SK-N-DZ (cell line): ENCODE measurements around the gene CBL.
A peak's percentile ranks its signal among the peaks of the same experiment; 100 is the strongest.

Source experiments
- DNase-seq: peaks from one replicate; pipeline ENCODE4 v3.0.0-alpha.2; 2015; ENCODE audit warnings: low spot score

Gene CBL

DNA sequence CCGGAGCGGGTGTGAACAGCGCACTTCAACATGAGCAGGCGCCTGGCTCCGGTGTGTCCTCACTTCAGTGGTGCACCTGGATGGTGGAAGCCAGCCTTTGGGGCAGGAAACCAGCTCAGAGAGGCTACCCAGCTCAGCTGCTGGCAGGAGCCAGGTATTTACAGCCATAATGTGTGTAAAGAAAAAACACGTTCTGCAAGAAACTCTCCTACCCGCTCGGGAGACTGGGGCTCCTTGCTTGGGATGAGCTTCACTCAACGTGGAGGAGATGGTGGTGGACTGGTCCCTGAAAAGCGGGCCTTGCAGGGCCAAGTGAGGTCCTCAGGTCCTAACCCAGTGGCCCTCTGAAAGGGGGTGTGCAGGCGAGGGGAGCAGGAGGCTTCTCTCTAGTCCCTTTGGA is 103.3 kb downstream of the CBL start:
- DNase-seq = no peak

DNA sequence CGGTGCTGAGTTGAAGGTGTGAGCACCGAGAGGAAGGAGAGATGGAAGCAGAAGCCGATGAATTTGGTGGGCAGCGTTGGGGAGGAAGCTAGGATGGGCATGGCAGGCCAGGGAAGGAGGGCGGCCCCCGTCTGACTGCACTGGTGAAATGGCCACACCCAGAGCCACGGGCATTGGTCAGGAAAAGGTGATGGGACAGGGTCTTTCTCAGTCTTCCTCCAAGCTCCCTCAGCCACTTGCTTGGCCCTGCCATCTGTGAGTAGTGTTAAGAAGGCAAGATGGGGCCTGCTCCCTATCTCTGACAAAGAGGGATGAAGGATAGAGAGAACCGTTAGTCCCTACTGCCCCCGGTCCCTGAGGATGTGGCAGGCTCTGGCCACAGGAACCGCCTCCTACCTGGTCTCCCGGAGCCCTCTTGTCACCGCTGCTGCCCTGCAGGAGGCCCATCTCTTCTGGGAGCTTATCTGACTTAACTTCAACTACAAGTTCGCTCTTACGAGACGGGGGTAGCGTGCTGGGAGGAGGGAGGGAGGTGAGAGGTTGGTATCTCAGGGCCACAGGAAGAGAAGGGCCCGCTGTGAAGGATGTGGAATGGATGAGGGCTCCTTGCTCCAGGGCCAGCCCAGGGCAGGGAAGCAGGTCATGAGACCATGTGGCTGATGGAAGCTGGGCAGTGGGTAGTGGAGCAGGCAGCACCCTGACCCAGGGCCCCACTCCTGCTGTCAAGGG is 104.0 kb downstream of the CBL start:
- no peak for DNase-seq

DNA sequence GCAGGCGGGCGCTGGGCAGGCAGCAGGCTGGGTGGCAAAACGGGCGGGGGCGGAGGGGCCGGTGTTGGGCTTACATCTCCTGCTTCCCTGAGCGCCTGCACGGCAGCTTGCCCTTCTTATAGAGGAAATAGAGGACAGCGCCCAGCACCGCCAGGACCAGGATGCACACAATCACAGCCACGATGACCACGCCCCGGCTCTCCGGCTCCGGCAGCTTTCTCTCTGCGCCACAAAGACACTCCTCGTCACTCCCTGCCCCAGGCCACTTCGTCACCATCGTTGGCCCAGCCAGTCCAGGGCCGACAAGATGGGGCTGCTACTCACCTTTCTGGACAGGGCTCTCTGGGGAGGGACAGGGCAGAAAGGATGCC is 104.5 kb downstream of the CBL start:
- no peak for DNase-seq

DNA sequence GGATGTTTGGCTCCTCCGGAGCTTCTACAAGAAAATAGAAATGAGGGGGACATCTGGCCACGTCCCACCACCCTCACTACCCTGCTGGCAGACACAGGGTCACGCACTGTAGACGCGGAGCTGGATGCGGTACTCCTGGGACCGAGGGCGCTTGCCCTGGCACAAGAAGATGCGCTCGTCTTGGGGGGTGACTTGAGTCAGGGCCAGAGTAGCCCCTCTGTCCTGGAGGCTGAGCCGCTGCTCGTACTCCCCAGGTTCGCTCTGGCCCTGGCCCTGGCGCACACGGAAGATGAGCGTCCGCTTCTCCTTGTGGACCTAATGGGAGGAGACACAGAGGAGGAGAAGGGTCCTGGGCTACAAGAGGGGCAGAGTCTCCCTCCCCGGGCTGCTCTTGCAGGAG is 108.6 kb downstream of the CBL start:
- no peak for DNase-seq

DNA sequence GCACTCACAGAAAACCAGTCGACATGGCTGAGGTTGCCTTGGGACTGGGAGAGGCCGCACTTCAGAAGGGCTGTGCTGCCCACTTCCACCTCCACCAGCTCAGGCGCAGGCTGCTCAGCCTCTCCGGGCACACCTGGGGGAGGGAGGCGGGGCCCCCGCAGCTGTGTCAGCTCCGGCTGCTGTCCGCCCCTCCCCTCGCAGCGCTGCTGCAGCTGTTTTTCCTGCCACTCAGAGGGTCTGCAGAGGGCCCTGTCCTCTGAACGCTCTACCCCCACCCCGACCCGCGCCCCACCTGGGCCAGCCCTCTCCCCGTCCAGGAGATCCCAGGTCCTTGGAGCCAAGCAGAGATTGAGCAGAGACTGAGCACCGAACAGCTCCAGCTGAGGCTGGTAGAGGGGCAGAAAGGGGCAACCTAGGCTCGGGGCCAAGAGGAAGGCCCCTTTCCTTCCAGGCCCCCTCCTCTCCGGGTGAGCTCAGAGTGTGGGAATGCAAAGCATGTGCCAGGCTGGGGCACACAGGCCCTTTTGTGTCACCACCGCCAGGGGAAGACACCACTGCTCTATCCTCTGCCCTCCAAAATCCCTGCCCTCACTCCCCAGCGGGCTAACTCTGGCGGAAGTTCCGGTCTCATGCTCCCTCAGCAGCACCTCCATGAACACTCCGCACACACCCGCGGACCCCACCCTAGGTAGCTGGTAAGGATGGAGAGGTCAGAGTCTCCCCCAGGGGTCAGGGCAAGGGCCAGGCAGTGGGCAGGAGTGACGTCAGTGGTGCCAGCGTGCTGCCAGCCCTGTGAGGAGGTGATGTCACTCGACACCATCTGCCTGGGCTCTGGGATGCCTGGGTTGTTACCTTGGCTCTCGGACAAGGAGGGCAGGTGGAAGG is 109.2 kb downstream of the CBL start:
- no peak for DNase-seq

DNA sequence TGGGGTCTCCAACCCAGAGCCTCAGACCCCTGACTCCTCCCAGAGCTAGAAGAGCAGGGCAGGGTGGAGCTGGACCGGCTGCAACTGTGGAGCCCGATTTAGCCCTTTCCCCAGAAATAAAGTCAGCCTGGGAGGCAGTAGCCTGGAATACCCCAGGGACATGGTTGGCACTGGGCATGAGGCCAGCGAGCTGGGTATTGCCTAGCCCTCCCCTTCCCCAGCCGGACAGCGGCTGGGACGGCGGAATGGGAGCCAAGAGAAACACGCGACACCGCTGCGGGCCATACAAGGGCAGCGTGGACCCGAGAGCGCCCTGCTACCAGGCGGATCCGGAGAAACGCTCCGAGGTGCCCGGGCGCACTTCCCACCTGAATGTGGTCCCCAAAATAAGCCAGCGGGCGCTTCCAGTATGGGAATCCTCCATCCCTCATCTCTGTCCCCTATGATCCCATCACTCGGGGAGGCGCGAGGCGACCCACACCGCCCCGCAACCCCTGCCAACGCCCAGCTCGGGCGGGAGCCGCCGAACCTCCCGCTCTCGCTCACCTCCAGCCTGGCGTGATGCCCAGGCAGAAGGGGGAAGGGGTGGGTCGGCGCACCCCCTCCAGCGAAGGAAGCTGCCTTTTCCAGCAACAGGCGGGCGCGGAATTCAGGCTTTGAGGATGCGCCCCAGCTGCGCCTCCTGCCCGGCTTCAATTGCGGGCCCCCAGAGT is 110.0 kb downstream of the CBL start:
- no peak for DNase-seq

DNA sequence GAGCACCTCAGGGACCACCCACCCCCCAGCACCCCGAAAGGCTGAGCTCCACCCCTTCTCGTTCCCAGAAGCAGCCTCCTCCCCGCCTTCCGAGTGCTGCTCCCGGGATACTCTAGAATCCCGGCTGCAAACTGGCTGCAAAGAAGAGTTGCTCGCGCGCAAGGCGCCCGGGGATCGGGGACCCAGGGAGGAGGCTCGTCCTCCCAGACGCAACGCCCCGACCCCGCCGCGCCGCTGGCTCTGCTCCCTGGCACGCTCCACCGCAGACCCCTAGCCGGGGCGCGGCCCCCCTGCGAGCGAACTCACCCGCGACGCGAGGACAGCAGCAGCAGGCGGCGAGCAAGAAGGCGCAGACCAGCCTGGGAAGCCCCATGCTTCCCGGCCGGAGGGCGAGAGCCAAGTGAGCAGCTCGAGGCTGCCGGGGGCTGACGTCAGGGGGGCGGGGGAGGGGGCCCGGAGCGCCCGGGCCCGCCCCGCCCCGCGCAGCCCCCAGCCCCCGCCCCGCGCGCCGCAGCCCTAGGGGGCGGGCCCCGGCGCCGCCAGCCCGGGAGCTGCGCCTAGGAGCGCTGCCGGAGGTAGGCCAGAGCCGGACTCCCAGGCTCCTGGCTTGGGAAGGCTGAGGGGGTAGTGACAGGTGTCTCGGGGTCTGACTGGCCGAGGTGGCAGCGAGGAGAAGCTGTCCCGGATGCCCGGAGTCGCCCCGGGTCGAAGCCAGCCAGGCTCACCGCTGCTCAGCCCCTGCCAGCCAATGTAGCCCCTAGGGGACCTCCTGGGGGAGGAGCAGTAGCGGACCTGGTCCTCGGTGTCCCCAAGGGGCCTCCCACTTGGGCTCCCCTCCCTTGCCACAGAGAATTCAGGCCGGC is 110.8 kb downstream of the CBL start, which contains the start of gene MCAM:
Gene MCAM, minus strand, starts transcription at position 402 of the 863 bp plus-strand sequence. Its CDS starts 29 bp downstream, at position 373.
- peak; percentile 50 for DNase-seq

DNA sequence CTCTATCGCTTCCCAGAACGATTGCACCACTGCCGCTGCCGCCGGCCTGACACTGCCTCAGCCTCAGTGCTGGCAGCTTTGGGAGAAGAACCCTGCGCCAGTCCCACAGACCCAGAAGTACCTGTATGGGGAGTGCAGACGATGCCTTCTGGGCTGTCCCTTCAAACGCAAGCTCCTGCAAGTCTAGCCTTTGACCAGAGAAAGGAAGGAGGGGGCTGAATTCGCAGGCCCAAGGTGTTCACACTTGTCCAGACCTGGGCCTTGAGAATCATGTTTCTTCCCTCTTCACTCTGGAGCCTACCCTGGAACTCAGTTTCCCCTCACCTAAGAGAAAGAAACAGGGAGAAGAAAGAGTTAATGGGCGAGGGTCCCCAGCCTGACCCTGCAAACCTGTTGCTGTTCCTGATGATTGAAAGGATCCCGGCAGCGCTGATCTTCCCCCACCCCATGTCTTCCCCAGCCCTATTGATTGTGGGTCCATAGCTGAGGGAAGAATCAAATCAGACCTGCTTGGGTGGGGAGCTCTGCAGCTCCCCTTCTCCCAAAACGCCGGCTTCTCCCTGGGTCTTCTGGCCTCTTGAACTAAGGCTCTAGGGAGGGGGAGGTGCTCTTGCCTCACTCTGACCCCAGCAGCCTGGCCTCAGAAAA is 111.6 kb downstream of the CBL start:
- no peak for DNase-seq

DNA sequence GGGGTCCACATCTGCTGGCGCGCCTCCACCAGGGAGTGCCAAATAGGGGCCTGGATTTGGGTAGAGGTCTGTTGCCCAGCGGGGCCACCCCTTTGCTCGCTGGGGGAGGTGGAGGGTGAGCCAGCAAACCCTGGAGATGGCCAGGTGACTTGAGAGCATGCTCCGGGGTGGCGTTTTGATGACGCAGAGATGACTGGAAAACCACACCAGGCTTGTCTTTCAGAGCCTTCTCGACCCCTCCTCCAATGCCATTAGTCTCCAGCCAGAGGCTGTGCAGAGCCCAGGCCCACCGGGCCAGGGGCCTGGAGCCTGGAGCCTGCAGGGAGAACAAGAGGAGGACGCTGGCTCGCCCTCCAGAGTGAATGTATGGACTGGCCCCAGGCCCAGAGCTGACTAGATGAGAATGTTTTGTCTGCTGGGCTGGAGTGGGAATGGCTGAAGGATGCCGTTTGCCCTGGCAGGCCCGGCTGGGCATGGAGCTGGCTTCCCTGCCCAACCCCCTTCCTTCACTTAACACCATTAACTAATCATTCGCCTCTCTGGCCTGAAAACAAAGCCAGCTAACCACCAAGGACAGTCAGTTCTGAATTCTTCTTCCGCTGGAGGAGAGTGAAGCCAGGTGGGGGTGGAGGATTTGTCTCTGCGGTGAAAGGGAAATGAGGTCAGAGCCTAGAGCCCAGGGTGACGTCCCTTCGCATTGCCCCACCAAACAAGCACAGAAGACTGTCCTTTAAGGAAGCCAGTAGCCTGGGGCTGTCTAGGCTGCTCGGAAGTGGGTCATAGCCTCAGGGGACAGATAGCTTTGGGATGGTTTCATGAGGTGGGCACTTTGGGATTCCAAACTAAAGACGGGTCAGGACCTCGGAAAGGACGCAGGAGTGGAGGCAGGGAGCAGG is 112.3 kb downstream of the CBL start:
- DNase-seq = peak; percentile 73

DNA sequence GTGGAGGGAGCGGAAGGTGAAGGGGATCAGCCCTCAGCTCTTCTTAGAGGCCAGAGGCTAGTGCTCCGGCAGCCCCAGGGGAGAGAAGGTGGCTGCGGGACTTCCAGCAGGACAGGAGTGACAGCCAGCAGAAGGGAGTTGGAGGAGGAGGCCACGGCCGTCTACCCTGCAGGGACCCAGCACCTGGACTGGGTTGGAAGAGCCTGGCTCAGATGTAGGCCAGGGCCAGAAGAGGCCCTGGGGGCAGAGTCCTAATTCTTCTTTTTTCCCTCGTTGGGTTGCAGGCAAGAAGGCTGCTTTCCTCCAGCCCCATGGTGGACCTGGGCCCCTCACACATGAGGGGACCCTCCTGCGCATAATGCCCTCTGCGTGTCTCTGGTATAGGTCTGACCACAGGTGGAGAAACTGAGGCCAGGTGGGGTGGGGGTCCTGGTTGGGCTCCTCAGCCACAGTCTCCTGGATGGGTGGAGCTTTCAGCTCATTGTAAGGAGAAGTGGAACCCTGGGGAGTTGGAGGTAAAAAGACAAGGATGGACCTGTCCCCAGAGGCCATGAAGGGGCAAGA is 113.1 kb downstream of the CBL start:
- no peak for DNase-seq

DNA sequence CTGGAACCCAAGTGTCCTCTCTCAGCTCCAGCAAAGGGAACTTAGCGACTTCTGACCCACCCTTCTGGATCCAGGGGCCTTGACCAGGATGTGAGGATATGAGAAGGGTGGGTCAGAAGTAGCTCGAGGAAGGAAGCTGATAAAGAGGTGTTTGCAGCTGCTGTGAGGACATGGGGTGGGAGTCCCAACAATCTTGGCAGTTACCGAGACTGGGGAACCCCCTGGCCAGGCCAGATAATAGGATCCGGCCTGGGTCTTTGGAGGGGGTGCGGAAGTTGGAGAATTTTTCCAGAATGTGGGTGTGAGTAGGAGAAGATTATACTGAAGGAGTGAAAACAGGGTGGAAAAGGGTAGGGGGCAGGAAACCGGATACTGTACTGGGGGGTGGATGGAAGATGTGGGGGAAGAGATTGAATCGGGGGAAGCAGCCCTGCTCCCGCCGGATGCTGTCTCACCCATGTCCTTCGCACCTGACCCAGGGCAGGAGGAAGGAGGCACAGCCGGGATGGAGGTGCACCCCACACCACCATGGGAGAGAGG is 113.6 kb downstream of the CBL start:
- no peak for DNase-seq

DNA sequence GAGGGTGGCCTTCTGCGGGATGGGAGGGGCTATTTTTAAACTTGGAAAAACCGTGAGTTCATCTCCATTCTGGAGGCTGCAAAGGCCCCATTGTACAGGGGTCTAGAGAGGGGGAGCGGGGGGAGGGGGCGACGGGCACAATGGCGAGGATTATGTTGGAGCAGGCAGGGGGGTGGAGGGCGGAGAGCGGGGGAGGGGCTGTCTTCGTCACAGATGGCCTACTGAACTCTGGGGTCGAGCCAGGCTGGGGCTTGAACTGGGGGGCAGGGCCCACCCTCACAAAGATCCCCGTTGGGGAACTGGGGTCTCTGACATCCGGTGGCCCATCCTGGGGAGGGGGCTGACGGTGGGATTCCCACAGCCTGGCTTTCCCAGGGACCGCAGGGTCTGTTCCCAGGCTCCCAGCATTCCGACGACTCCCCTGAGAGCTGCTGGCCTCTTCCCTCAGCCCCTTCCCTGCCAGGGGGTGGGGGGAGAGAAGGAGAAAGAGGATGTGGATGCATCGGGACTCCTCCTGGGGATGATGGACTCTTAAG is 114.2 kb downstream of the CBL start:
- DNase-seq = peak; percentile 50

DNA sequence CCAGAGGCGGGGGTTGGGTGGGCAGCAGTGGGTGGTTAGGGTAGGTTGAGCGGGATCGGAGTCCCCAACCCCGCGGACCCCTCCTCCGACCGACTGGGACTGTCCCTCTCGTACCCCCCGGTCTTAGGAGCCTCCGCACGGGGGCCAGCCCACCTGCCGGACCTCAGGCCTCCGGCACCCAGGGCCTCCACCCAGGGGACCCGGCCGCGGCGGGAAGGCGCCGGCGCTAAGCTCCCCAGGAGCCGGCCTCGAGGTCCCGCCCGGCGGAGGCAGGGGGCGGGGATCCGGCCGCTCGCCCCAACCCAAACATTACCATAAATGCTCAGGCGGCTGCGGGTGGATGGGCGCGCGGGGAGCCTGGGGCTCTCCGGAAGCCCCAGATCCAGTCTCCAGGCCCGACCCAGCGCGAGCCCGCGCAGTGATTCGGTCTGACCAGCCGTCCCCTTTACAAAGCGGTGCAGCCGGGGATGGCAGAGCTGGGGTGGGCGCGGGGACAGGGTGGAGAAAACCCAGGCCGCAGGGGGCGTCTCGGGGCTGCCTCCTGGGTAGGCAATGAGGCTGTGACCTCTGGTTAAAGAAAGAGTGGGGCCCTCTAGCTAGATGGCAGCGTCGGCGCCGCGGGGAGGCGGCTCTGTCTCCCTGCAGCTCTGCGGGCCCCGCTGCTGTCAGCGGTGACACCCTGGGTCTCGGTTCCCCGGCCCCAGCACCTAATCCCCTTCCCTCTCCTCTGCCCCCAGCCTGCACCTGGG is 114.8 kb downstream of the CBL start:
- peak; percentile 47 for DNase-seq

DNA sequence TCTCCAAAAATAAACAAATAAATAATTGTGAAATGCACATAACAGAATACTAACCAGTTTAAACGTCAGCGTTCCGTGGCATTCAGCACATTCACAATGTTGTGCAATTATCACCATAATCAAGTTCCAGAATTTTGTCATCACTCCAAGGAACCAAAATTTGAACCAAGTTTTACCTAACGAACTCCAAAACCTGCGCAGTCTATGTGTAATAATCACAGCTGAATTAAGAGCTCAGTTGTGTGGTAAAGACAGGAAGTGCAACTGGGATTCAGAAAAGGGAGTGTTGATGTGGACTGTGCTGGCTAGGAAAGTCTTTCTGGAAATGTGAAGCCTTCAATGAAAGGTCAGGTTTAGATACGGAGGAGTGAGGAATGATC is 116.2 kb downstream of the CBL start:
- no peak for DNase-seq

DNA sequence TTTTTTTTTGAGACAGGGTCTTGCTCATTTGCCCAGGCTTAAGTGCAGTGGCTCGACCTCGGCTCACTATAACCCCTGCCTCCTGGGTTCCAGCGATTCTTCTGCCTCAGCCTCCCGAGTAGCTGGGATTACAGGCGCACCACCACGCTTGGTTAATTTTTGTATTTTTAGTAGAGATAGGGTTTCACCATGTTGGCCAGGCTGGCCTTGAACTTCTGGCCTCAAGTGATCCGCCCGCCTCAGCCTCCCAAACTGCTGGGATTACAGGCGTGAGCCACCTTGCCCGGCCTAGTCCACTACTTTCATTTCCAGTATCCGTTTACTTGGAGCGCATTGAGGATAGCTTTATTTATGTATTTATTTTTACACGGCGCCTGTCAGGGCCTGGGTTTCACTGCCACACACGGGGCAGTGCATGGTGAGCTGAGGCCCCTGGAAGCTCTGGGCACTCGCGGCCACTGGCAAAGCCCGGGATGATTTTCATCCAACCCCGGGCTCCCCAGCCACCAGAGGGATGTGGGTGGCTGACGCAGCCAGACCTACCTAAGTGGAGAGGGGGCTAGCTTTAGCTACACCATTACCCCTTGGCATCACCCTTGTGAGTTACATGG is 116.9 kb downstream of the CBL start:
- no peak for DNase-seq

DNA sequence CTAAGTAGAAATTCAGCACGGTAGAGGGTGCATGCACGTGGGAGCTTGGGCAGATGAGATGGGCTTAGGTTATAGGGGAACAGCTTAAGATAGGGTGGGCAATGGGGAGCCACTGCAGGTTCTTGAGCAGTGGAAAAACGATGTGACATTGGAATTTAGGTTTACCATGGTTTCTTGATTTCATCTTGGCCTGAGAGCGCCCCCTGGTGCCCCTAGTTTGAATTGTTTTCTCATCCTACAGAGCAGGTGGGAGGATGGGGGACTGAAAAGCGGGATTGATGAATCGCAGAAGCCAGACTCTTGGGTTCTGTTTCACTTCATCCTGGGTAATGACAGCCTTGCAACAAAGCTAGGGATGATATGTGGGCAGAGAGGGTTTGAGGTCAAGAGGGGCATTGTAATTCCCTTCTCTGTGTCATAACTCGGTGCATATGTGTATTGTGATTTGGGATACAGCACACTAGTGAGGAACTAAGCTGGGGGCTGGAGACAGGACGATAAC is 117.4 kb downstream of the CBL start:
- DNase-seq = peak; percentile 92

DNA sequence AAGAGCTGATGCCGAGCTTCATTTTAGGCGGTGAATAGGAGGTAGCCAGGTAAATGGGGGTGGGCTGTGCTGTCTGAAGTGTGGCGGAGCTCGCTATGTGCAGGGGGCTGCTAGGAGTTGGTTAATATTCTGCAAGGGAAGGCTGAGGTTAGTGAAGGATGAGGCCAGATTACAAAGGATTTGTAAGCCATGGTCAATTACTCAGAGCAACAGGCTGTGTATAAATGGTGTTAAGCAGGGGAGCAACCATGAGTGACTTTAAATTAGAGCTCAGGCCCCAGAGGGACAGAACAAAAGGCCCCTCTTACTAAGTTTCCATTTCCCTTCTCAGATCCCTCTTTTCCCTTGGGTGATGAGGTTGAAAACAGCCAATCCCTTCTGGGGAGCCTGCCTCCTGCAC is 118.0 kb downstream of the CBL start:
- no peak for DNase-seq
